Osteocyte (in vitro differentiated cells): ENCODE data around the gene KCTD20. TPM values are rescaled to one million over a fixed set of nuclear protein-coding genes. Genes with fewer than 3 reads are reported as not detected.

Source experiments
- DNase-seq: peaks from one replicate; pipeline ENCODE4 v3.0.0; 2021; ENCODE audit warnings: mixed read lengths; ENCODE audit not compliant: unreplicated experiment; ENCODE audit errors: extremely low spot score
- H3K27ac Mint-ChIP-seq: one replicate; pipeline ENCODE4 v1.8.0; 2021; ENCODE audit warnings: mild to moderate bottlenecking, mixed read lengths; ENCODE audit not compliant: unreplicated experiment
- H3K27me3 Mint-ChIP-seq: one replicate; pipeline ENCODE4 v1.8.0; 2021; ENCODE audit warnings: mixed read lengths; ENCODE audit not compliant: unreplicated experiment
- H3K36me3 Mint-ChIP-seq: one replicate; pipeline ENCODE4 v1.8.0; 2021; ENCODE audit warnings: mixed read lengths; ENCODE audit not compliant: unreplicated experiment
- H3K4me1 Mint-ChIP-seq: one replicate; pipeline ENCODE4 v1.8.0; 2021; ENCODE audit warnings: mixed read lengths; ENCODE audit not compliant: unreplicated experiment
- H3K4me3 Mint-ChIP-seq: one replicate; pipeline ENCODE4 v1.8.0; 2021; ENCODE audit warnings: mild to moderate bottlenecking, moderate library complexity, mixed read lengths; ENCODE audit not compliant: unreplicated experiment
- H3K9me3 Mint-ChIP-seq: one replicate; pipeline ENCODE4 v1.8.0; 2021; ENCODE audit warnings: mixed read lengths; ENCODE audit not compliant: unreplicated experiment
- CTCF ChIP-seq: fragments of 200-600 bp; sonication (generic); IDR thresholded peaks from 2 replicates; pipeline ENCODE4 v1.5.0; 2021; ENCODE audit warnings: antibody characterized with exemption, mild to moderate bottlenecking, moderate library complexity
- total RNA-seq: library from RNA; stranded (reverse); gene quantifications from 2 replicates; pipeline ENCODE4 v1.2.1, GENCODE V29; 2021

Gene KCTD20
- total RNA-seq, 1 donor from 2014 or later: 76.3 TPM

GRCh38 chr6:36492092-36492491 lies 49.3 kb downstream of the KCTD20 start:
- peaks cover 53% of the 10 kb centered on the region for H3K36me3 Mint-ChIP-seq
- no peaks in the 10 kb centered on the region for H3K9me3 Mint-ChIP-seq
- DNase-seq: no peak
- no peak overlapping the region for H3K27ac Mint-ChIP-seq
- H3K4me1 Mint-ChIP-seq: peaks cover 18% of the 10 kb centered on the region
- H3K4me3 Mint-ChIP-seq: no peak overlapping the region
- TF ChIP-seq CTCF: no peak
- no peaks in the 10 kb centered on the region for H3K27me3 Mint-ChIP-seq

GRCh38 chr6:36492621-36493020 lies 49.8 kb downstream of the KCTD20 start:
- no peaks in the 10 kb centered on the region for H3K9me3 Mint-ChIP-seq
- no peak overlapping the region for H3K27ac Mint-ChIP-seq
- peaks cover 53% of the 10 kb centered on the region for H3K36me3 Mint-ChIP-seq
- H3K4me3 Mint-ChIP-seq: no peak overlapping the region
- DNase-seq: no peak
- peaks cover 18% of the 10 kb centered on the region for H3K4me1 Mint-ChIP-seq
- TF ChIP-seq CTCF: no peak
- no peaks in the 10 kb centered on the region for H3K27me3 Mint-ChIP-seq

GRCh38 chr6:36493319-36493718 lies 50.5 kb downstream of the KCTD20 start:
- TF ChIP-seq CTCF: no peak
- Mint-ChIP-seq H3K9me3 (no peaks in the 10 kb centered on the region), H3K4me3 (no peak overlapping the region), H3K4me1 (peaks cover 18% of the 10 kb centered on the region), H3K27ac (no peak overlapping the region), H3K27me3 (no peaks in the 10 kb centered on the region), H3K36me3 (peaks cover 60% of the 10 kb centered on the region)
- no peak for DNase-seq

- Mint-ChIP-seq H3K9me3 (no peaks in the 10 kb centered on the region), H3K27ac (no peak overlapping the region), H3K4me3 (no peak overlapping the region), H3K27me3 (no peaks in the 10 kb centered on the region), H3K36me3 (peaks cover 64% of the 10 kb centered on the region), H3K4me1 (peaks cover 16% of the 10 kb centered on the region)
- no peak for DNase-seq
- TF ChIP-seq CTCF: no peak
These were observed 51.1 kb downstream of the KCTD20 start for GRCh38 chr6:36493859-36494258.

GRCh38 chr6:36495086-36495485 lies 52.3 kb downstream of the KCTD20 start:
- no peak for DNase-seq
- Mint-ChIP-seq H3K9me3 (no peaks in the 10 kb centered on the region), H3K4me1 (peaks cover 6% of the 10 kb centered on the region), H3K36me3 (peaks cover 69% of the 10 kb centered on the region), H3K27me3 (no peaks in the 10 kb centered on the region), H3K4me3 (no peak overlapping the region), H3K27ac (no peak overlapping the region)
- no peak for TF ChIP-seq CTCF
